ENCODE results near the gene DUS3L.

- TF ChIP-seq CTCF (IDR thresholded peaks at IDR 0.05 in 4 of 5, conservative IDR thresholded peaks at IDR 0.05 in 1 of 5) (no peak), POLR2A (IDR thresholded peaks at IDR 0.05) (no peak)
Observed at GRCh38 chr19:5786593-5787408, 4.2 kb downstream of the DUS3L start.
